ENCODE data around the gene TAS1R2.

Gene TAS1R2

DNA sequence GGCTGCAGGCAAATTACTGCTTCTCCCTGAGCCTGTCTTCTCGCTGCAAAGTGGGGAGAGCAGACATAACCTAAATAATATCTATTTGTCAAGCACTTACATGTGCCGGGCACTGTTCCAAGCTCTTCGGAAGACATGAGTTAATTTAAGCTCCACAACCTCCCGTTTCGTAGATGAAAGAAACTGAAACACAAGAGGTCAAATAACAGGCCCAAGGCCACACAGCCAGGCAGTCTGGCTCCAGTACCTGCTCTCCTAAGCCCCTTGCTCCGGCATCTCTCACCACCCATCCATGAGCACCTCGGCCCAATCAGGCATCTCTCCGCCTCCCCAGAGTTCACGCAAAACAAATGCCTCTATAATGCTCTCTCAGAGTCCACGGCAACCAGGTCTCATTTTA, 65.4 kb downstream of the TAS1R2 start:
- TF ChIP-seq GLIS3 (CRISPR knock-in tag; IDR thresholded peaks at IDR 0.05) (no peak), ZFP3 (CRISPR knock-in tag; IDR thresholded peaks at IDR 0.05) (no peak), ISL1 (CRISPR knock-in tag; IDR thresholded peaks at IDR 0.05) (no peak), BACH2 (CRISPR knock-in tag; IDR thresholded peaks at IDR 0.05; ENCODE audit: borderline replicate concordance) (no peak), TOX (CRISPR knock-in tag; IDR thresholded peaks at IDR 0.05; ENCODE audit: borderline replicate concordance) (no peak)
- TF ChIP-seq, protein P1, sequence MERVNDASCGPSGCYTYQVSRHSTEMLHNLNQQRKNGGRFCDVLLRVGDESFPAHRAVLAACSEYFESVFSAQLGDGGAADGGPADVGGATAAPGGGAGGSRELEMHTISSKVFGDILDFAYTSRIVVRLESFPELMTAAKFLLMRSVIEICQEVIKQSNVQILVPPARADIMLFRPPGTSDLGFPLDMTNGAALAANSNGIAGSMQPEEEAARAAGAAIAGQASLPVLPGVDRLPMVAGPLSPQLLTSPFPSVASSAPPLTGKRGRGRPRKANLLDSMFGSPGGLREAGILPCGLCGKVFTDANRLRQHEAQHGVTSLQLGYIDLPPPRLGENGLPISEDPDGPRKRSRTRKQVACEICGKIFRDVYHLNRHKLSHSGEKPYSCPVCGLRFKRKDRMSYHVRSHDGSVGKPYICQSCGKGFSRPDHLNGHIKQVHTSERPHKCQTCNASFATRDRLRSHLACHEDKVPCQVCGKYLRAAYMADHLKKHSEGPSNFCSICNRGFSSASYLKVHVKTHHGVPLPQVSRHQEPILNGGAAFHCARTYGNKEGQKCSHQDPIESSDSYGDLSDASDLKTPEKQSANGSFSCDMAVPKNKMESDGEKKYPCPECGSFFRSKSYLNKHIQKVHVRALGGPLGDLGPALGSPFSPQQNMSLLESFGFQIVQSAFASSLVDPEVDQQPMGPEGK (CRISPR knock-in tag; IDR thresholded peaks at IDR 0.05; ENCODE audit: borderline replicate concordance), result no peak
- TF ChIP-seq, protein P2, sequence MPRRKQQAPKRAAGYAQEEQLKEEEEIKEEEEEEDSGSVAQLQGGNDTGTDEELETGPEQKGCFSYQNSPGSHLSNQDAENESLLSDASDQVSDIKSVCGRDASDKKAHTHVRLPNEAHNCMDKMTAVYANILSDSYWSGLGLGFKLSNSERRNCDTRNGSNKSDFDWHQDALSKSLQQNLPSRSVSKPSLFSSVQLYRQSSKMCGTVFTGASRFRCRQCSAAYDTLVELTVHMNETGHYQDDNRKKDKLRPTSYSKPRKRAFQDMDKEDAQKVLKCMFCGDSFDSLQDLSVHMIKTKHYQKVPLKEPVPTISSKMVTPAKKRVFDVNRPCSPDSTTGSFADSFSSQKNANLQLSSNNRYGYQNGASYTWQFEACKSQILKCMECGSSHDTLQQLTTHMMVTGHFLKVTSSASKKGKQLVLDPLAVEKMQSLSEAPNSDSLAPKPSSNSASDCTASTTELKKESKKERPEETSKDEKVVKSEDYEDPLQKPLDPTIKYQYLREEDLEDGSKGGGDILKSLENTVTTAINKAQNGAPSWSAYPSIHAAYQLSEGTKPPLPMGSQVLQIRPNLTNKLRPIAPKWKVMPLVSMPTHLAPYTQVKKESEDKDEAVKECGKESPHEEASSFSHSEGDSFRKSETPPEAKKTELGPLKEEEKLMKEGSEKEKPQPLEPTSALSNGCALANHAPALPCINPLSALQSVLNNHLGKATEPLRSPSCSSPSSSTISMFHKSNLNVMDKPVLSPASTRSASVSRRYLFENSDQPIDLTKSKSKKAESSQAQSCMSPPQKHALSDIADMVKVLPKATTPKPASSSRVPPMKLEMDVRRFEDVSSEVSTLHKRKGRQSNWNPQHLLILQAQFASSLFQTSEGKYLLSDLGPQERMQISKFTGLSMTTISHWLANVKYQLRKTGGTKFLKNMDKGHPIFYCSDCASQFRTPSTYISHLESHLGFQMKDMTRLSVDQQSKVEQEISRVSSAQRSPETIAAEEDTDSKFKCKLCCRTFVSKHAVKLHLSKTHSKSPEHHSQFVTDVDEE (CRISPR knock-in tag; IDR thresholded peaks at IDR 0.05), result no peak
- ATAC-seq, result no peak

- TF ChIP-seq ZFP3 (CRISPR knock-in tag; IDR thresholded peaks at IDR 0.05) (no peak), CSDC2 (CRISPR knock-in tag; IDR thresholded peaks at IDR 0.05) (no peak), OSR1 (CRISPR knock-in tag; IDR thresholded peaks at IDR 0.05) (no peak), ESRRG (CRISPR knock-in tag; IDR thresholded peaks at IDR 0.05) (no peak), PPARA (CRISPR knock-in tag; IDR thresholded peaks at IDR 0.05; ENCODE audit: borderline replicate concordance) (no peak), RARB (CRISPR knock-in tag; IDR thresholded peaks at IDR 0.05) (no peak), CSRNP3 (CRISPR knock-in tag; IDR thresholded peaks at IDR 0.05) (no peak), ZNF8 (CRISPR knock-in tag; IDR thresholded peaks at IDR 0.05) (no peak), ZNF565 (CRISPR knock-in tag; conservative IDR thresholded peaks at IDR 0.05; ENCODE audit: low read depth) (no peak), ZC3H10 (CRISPR knock-in tag; IDR thresholded peaks at IDR 0.05) (no peak), POU6F1 (CRISPR knock-in tag; IDR thresholded peaks at IDR 0.05; ENCODE audit: borderline replicate concordance, low read depth) (no peak), ARNTL (CRISPR knock-in tag; IDR thresholded peaks at IDR 0.05; ENCODE audit: borderline replicate concordance, low read depth) (no peak), GLIS3 (CRISPR knock-in tag; IDR thresholded peaks at IDR 0.05) (no peak), TOX (CRISPR knock-in tag; IDR thresholded peaks at IDR 0.05; ENCODE audit: borderline replicate concordance) (no peak), SNAI2 (CRISPR knock-in tag; IDR thresholded peaks at IDR 0.05) (no peak), ZFP30 (CRISPR knock-in tag; IDR thresholded peaks at IDR 0.05) (no peak)
- TF ChIP-seq, protein P2 (CRISPR knock-in tag; IDR thresholded peaks at IDR 0.05), result no peak
- TF ChIP-seq, protein P3, sequence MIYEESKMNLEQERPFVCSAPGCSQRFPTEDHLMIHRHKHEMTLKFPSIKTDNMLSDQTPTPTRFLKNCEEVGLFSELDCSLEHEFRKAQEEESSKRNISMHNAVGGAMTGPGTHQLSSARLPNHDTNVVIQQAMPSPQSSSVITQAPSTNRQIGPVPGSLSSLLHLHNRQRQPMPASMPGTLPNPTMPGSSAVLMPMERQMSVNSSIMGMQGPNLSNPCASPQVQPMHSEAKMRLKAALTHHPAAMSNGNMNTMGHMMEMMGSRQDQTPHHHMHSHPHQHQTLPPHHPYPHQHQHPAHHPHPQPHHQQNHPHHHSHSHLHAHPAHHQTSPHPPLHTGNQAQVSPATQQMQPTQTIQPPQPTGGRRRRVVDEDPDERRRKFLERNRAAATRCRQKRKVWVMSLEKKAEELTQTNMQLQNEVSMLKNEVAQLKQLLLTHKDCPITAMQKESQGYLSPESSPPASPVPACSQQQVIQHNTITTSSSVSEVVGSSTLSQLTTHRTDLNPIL (CRISPR knock-in tag; IDR thresholded peaks at IDR 0.05; ENCODE audit: low read depth), result no peak
- ATAC-seq, result no peak
These were observed 66.3 kb downstream of the TAS1R2 start for GRCh38 chr1:18793164-18793563.
